ENCODE results near the gene ROR1. TPM values are rescaled to one million over a fixed set of nuclear protein-coding genes. Genes with fewer than 3 reads are reported as not detected.

ROR1 gene
- total RNA-seq, 1 experiment from 2014 or later, result 56.3 TPM

- H3K36me3 Mint-ChIP-seq, result no peaks in the 10 kb centered on the region
These were observed 23.1 kb upstream of the ROR1 start for GRCh38 chr1:63750721-63751120.

GRCh38 chr1:63752176-63752575, 21.6 kb upstream of the ROR1 start:
- no peak for ATAC-seq
- Mint-ChIP-seq H3K4me1 (peaks cover 11% of the 10 kb centered on the region), H3K9me3 (no peaks in the 10 kb centered on the region), H3K27ac (no peak overlapping the region), H3K4me3 (no peak overlapping the region), H3K36me3 (no peaks in the 10 kb centered on the region), H3K27me3 (ENCODE audit: low read depth) (no peaks in the 10 kb centered on the region)
- DNase-seq (ENCODE audit: low spot score), result no peak
- CTCF ChIA-PET, result no interaction called here
- POLR2A ChIA-PET, result no interaction called here
- no peak for TF ChIP-seq ZNF396 (CRISPR knock-in tag; IDR thresholded peaks at IDR 0.05; ENCODE audit: borderline replicate concordance)
- no peak for TF ChIP-seq ELF4 (CRISPR knock-in tag; IDR thresholded peaks at IDR 0.05; ENCODE audit: low read depth)
- no peak for TF ChIP-seq ZSCAN18 (CRISPR knock-in tag; IDR thresholded peaks at IDR 0.05)
- no peak for TF ChIP-seq USF1 (CRISPR knock-in tag; IDR thresholded peaks at IDR 0.05)
- no peak for TF ChIP-seq TP53 (CRISPR knock-in tag; IDR thresholded peaks at IDR 0.05)
- TF ChIP-seq RELA (CRISPR knock-in tag; IDR thresholded peaks at IDR 0.05; ENCODE audit: borderline replicate concordance), result no peak
- TF ChIP-seq ZNF317 (CRISPR knock-in tag; IDR thresholded peaks at IDR 0.05; ENCODE audit: borderline replicate concordance, low read depth), result no peak

More at GRCh38 chr1:63750721-63751120, 23.1 kb upstream of the ROR1 start:
- TF ChIP-seq ZNF416 (CRISPR knock-in tag; IDR thresholded peaks at IDR 0.05) (no peak), ATF3 (CRISPR knock-in tag; conservative IDR thresholded peaks at IDR 0.05) (no peak), NFATC4 (CRISPR knock-in tag; IDR thresholded peaks at IDR 0.05) (no peak), ETV6 (CRISPR knock-in tag; IDR thresholded peaks at IDR 0.05) (no peak), E2F5 (CRISPR knock-in tag; IDR thresholded peaks at IDR 0.05) (no peak), OVOL2 (CRISPR knock-in tag; IDR thresholded peaks at IDR 0.05; ENCODE audit: borderline replicate concordance) (no peak), MAX (CRISPR knock-in tag; IDR thresholded peaks at IDR 0.05) (no peak), ATF6 (CRISPR knock-in tag; IDR thresholded peaks at IDR 0.05) (no peak), AR (CRISPR knock-in tag; IDR thresholded peaks at IDR 0.05) (no peak), TP53 (CRISPR knock-in tag; IDR thresholded peaks at IDR 0.05) (no peak), ERG (CRISPR knock-in tag; IDR thresholded peaks at IDR 0.05) (no peak), JAZF1 (CRISPR knock-in tag; IDR thresholded peaks at IDR 0.05) (no peak), NR1H2 (CRISPR knock-in tag; IDR thresholded peaks at IDR 0.05) (no peak), CREM (CRISPR knock-in tag; IDR thresholded peaks at IDR 0.05) (no peak)
- DNase-seq (ENCODE audit: low spot score) (no peak), ATAC-seq (no peak)
- POLR2A ChIA-PET, result no interaction called here
- no peaks in the 10 kb centered on the region for H3K9me3 Mint-ChIP-seq
- CTCF ChIA-PET, result interaction anchor here (0.8 to 1.0 kb wide), 2 partner anchors 23 to 169 kb away, joined by 3 read pairs; partner anchors contain the start of gene ROR1
- H3K4me3 Mint-ChIP-seq, result no peak overlapping the region
- peaks cover 16% of the 10 kb centered on the region for H3K4me1 Mint-ChIP-seq
- no peaks in the 10 kb centered on the region for H3K27me3 Mint-ChIP-seq (ENCODE audit: low read depth)
- H3K27ac Mint-ChIP-seq, result no peak overlapping the region
